HEK293T (cell line): Measurements from ENCODE around the gene BACH1.

ENCODE experiments used
- ARNT ChIP-seq: fragments of 450-650 bp; IDR thresholded peaks from 2 replicates; pipeline ENCODE4 v1.6.1; 2017; ENCODE audit warnings: mild to moderate bottlenecking
- BHLHE40 ChIP-seq: fragments of 450-650 bp; IDR thresholded peaks from 2 replicates; pipeline ENCODE4 v1.6.1; 2016; ENCODE audit warnings: mild to moderate bottlenecking, moderate library complexity, borderline replicate concordance
- ELF4 ChIP-seq: fragments of 450-650 bp; IDR thresholded peaks from 2 replicates; pipeline ENCODE4 v1.6.1; 2017; ENCODE audit warnings: antibody characterized with exemption
- FOXK2 ChIP-seq: fragments of 450-650 bp; IDR thresholded peaks from 2 replicates; pipeline ENCODE4 v1.6.1; 2016; ENCODE audit warnings: mild to moderate bottlenecking
- FOXM1 ChIP-seq: fragments of 450-650 bp; IDR thresholded peaks from 2 replicates; pipeline ENCODE4 v1.6.1; 2017; ENCODE audit warnings: mild to moderate bottlenecking, borderline replicate concordance
- LEF1 ChIP-seq: fragments of 450-650 bp; IDR thresholded peaks from 2 replicates; pipeline ENCODE4 v1.6.1; 2017; ENCODE audit warnings: mild to moderate bottlenecking, borderline replicate concordance
- SP1 ChIP-seq: fragments of 450-650 bp; IDR thresholded peaks from 2 replicates; pipeline ENCODE4 v1.6.1; 2017
- SUZ12 ChIP-seq: fragments of 450-650 bp; IDR thresholded peaks from 2 replicates; pipeline ENCODE4 v1.6.1; 2016; ENCODE audit warnings: mild to moderate bottlenecking
- TARDBP ChIP-seq: fragments of 450-650 bp; IDR thresholded peaks from 2 replicates; pipeline ENCODE4 v1.6.1; 2016
- ZNF384 ChIP-seq: fragments of 450-650 bp; IDR thresholded peaks from 2 replicates; pipeline ENCODE4 v1.6.1; 2016

DNA sequence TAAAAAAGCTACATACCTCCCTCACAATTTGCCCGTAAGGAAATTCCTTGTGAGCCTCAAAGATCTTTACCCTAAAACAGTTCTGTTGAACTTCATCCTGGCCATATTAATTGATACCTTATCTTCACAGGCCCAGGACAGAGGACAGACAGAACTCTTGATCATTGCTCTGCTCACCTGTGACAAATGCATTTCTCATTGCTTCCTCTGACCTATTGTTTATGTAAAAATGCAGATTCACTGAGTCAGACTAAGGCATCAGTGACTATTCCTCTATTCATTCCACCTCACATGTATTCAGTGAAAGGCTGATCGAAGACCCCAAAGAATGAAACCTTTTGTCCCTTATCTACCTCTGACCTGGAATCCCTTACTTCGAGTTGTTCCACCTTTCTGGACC, 61.0 kb downstream of the BACH1 start:
- TF ChIP-seq SUZ12 (no peak), ARNT (no peak), ZNF384 (no peak), BHLHE40 (no peak), ELF4 (no peak), FOXK2 (no peak), LEF1 (no peak), SP1 (no peak), TARDBP (no peak), FOXM1 (no peak)
